H1 (cell line): ENCODE results near the gene GRPR. TPM values are rescaled to one million over a fixed set of nuclear protein-coding genes. Genes with fewer than 3 reads are reported as not detected.

Source experiments
- CTCF ChIA-PET: fragments of 300-600 bp; sonication (Branson Sonifier 250); formaldehyde crosslinking; loops from one replicate; lab custom pipeline; 2021; ENCODE audit not compliant: partially characterized antibody; lab: Charles Lee
- POLR2A ChIA-PET: fragments of 300-600 bp; sonication (Branson Sonifier 250); formaldehyde crosslinking; loops from one replicate; lab custom pipeline; 2021; ENCODE audit warnings: inconsistent platforms; ENCODE audit not compliant: partially characterized antibody; lab: Charles Lee
- DNase-seq, 2 experiments: peaks; one replicate each; pipeline versions ENCODE4 v3.0.0 to v3.0.0-alpha.2; 2010 to 2022; ENCODE audit warnings: low spot score in 2 of 2, low read depth in 1 of 2, mixed read lengths in 1 of 2
- FAIRE-seq: peaks from 2 replicates; lab custom pipeline; 2011; peaks lifted over from hg19 to GRCh38; lab: Jason Lieb, UNC
- H2AFZ ChIP-seq: 2 replicates; pipeline ENCODE4 v1.8.1; 2012; ENCODE audit warnings: low read length, inconsistent platforms
- H2AK5ac ChIP-seq: 2 replicates; pipeline ENCODE4 v1.6.1; 2013; ENCODE audit warnings: low read depth, low read length
- H2BK120ac ChIP-seq: replicated peaks from 2 replicates; pipeline ENCODE3; 2013; ENCODE audit warnings: low read depth, low read length, inconsistent platforms
- H2BK12ac ChIP-seq: 2 replicates; pipeline ENCODE4 v1.6.1; 2013; ENCODE audit warnings: low read depth, low read length
- H2BK15ac ChIP-seq: 2 replicates; pipeline ENCODE4 v1.6.1; 2013; ENCODE audit warnings: low read length
- H2BK20ac ChIP-seq: 2 replicates; pipeline ENCODE4 v1.6.1; 2013; ENCODE audit warnings: low read length
- H2BK5ac ChIP-seq: 2 replicates; pipeline ENCODE4 v1.6.1; 2013; ENCODE audit warnings: low read depth, low read length
- H3K14ac ChIP-seq: 2 replicates; pipeline ENCODE4 v1.6.1; 2013; ENCODE audit warnings: inconsistent platforms; ENCODE audit not compliant: insufficient read length
- H3K18ac ChIP-seq: 2 replicates; pipeline ENCODE4 v1.6.1; 2013; ENCODE audit warnings: low read length; ENCODE audit errors: extremely low read depth
- H3K23ac ChIP-seq: 2 replicates; pipeline ENCODE4 v1.6.1; 2013; ENCODE audit warnings: inconsistent platforms; ENCODE audit not compliant: insufficient read length
- H3K23me2 ChIP-seq: 2 replicates; pipeline ENCODE4 v1.6.1; 2013; ENCODE audit warnings: low read depth, low read length
- H3K27ac ChIP-seq: 2 replicates; pipeline ENCODE4 v1.6.1; 2011; ENCODE audit warnings: low read depth, low read length, inconsistent platforms
- H3K27me3 ChIP-seq, 4 experiments: replicated peaks in 1 of 4; 1 replicate in 1 of 4; 2 replicates in 3 of 4; pipeline versions ENCODE4 v1.6.1 to v1.8.1; 2011 to 2013; ENCODE audit warnings: low read length in 3 of 4, mild to moderate bottlenecking in 3 of 4, inconsistent platforms in 2 of 4, mixed read lengths in 2 of 4, moderate library complexity in 1 of 4; ENCODE audit not compliant: control insufficient read depth in 3 of 4, insufficient read depth in 3 of 4; ENCODE audit errors: extremely low read depth in 1 of 4
- H3K36me3 ChIP-seq, 4 experiments: 2 replicates each; pipeline versions ENCODE4 v1.6.1 to v1.8.1; 2011 to 2013; ENCODE audit warnings: mild to moderate bottlenecking in 4 of 4, low read length in 3 of 4, moderate library complexity in 2 of 4, control low read depth in 1 of 4, inconsistent platforms in 1 of 4; ENCODE audit not compliant: insufficient read depth in 4 of 4, control insufficient read depth in 2 of 4
- H3K4ac ChIP-seq: replicated peaks from 2 replicates; pipeline ENCODE3; 2013; ENCODE audit warnings: low read length, low read depth, mixed read lengths, inconsistent platforms; ENCODE audit not compliant: insufficient read length
- H3K4me1 ChIP-seq, 4 experiments: replicated peaks in 1 of 4; 1 replicate in 1 of 4; 2 replicates in 3 of 4; pipeline versions ENCODE4 v1.6.1 to v1.8.1; 2011 to 2013; ENCODE audit warnings: low read length in 3 of 4, inconsistent platforms in 2 of 4, mixed read lengths in 1 of 4; ENCODE audit not compliant: insufficient read depth in 4 of 4, control insufficient read depth in 3 of 4
- H3K4me2 ChIP-seq, 2 experiments: 2 replicates each; pipeline versions ENCODE4 v1.6.1 to v1.8.1; 2011 to 2013; ENCODE audit warnings: low read depth in 2 of 2, low read length in 2 of 2, control low read depth in 1 of 2, inconsistent platforms in 1 of 2, mild to moderate bottlenecking in 1 of 2; ENCODE audit not compliant: insufficient read depth in 1 of 2
- H3K4me3 ChIP-seq, 4 experiments: fragments of 200-600, 300-600 bp in 1 of 4; sonication (generic), shearing (Covaris generic), sonication (Bioruptor Twin) in 1 of 4; 2 replicates each; pipeline versions ENCODE4 v1.5.1 to v1.8.1; 2011 to 2016; ENCODE audit warnings: low read length in 4 of 4, low read depth in 3 of 4, control low read depth in 2 of 4, inconsistent platforms in 2 of 4, mild to moderate bottlenecking in 2 of 4, mixed read lengths in 1 of 4, moderate library complexity in 1 of 4; ENCODE audit not compliant: insufficient read depth in 2 of 4; ENCODE audit errors: extremely low read depth in 1 of 4
- H3K56ac ChIP-seq: replicated peaks from 2 replicates; pipeline ENCODE3; 2013; ENCODE audit warnings: low read depth, mild to moderate bottlenecking, mixed read lengths, low read length, inconsistent platforms; ENCODE audit not compliant: insufficient read length
- H3K79me1 ChIP-seq: 2 replicates; pipeline ENCODE4 v1.6.1; 2013; ENCODE audit warnings: low read depth, low read length, control low read depth
- H3K79me2 ChIP-seq, 2 experiments: 2 replicates each; pipeline versions ENCODE4 v1.6.1 to v1.8.1; 2012 to 2013; ENCODE audit warnings: low read length in 2 of 2, mild to moderate bottlenecking in 2 of 2, inconsistent platforms in 1 of 2; ENCODE audit not compliant: insufficient read depth in 2 of 2, control insufficient read depth in 1 of 2
- H3K9ac ChIP-seq, 4 experiments: replicated peaks in 1 of 4; 1 replicate in 1 of 4; 2 replicates in 3 of 4; pipeline versions ENCODE4 v1.6.1 to v1.8.1; 2011 to 2013; ENCODE audit warnings: low read depth in 3 of 4, low read length in 3 of 4, control low read depth in 2 of 4, mild to moderate bottlenecking in 2 of 4, moderate library complexity in 2 of 4, inconsistent platforms in 1 of 4; ENCODE audit errors: extremely low read depth in 1 of 4
- H3K9me3 ChIP-seq, 2 experiments: 2 replicates each; pipeline versions ENCODE4 v1.6.1 to v1.8.1; 2012 to 2013; ENCODE audit warnings: mild to moderate bottlenecking in 2 of 2, moderate library complexity in 2 of 2, control low read depth in 1 of 2, inconsistent platforms in 1 of 2, low read depth in 1 of 2, low read length in 1 of 2, mixed read lengths in 1 of 2; ENCODE audit not compliant: insufficient read depth in 2 of 2
- H4K20me1 ChIP-seq, 2 experiments: replicated peaks in 1 of 2; 2 replicates each; pipeline versions ENCODE3 to v1.8.1; 2011 to 2013; ENCODE audit warnings: inconsistent platforms in 2 of 2, low read length in 2 of 2, mild to moderate bottlenecking in 1 of 2; ENCODE audit not compliant: insufficient read depth in 2 of 2, control insufficient read depth in 1 of 2
- H4K5ac ChIP-seq: 2 replicates; pipeline ENCODE4 v1.6.1; 2013; ENCODE audit warnings: low read length, low read depth, mixed read lengths, inconsistent platforms; ENCODE audit not compliant: insufficient read length
- H4K8ac ChIP-seq: 2 replicates; pipeline ENCODE4 v1.8.0; 2013; ENCODE audit warnings: mild to moderate bottlenecking, moderate library complexity, low read length, inconsistent platforms; ENCODE audit not compliant: insufficient read depth; ENCODE audit errors: extremely low read depth
- H4K91ac ChIP-seq: replicated peaks from 2 replicates; pipeline ENCODE3; 2013; ENCODE audit warnings: low read length, mixed read lengths, inconsistent platforms; ENCODE audit not compliant: insufficient read length
- ASH2L ChIP-seq: fragments of 200-600, 300-600 bp; sonication (generic); IDR thresholded peaks from one replicate; pipeline ENCODE4 v1.7.1; 2017; ENCODE audit warnings: low read length
- BCL11A ChIP-seq, 2 experiments: IDR thresholded peaks; one replicate each; pipeline ENCODE4 v1.6.1; 2011; ENCODE audit warnings: low read depth in 2 of 2, low read length in 2 of 2, mild to moderate bottlenecking in 2 of 2
- BRCA1 ChIP-seq: IDR thresholded peaks from 2 replicates; pipeline ENCODE4 v1.6.1; 2012; ENCODE audit warnings: low read depth, low read length, improper control_type of control experiment
- CBX5 ChIP-seq: fragments of 300-800, 300-1000 bp; sonication (generic); IDR thresholded peaks from 2 replicates; pipeline ENCODE4 v1.7.1; 2016; ENCODE audit warnings: antibody characterized with exemption, low read length, low read depth
- CEBPB ChIP-seq: IDR thresholded peaks from 2 replicates; pipeline ENCODE4 v1.6.1; 2012; ENCODE audit warnings: low read depth, low read length
- CREB1 ChIP-seq: IDR thresholded peaks from 2 replicates; pipeline ENCODE4 v1.6.1; 2012; ENCODE audit warnings: inconsistent platforms
- E2F6 ChIP-seq: IDR thresholded peaks from 2 replicates; pipeline ENCODE4 v1.6.1; 2012; ENCODE audit warnings: inconsistent platforms
- KDM5A ChIP-seq: fragments of 200-600 bp; IDR thresholded peaks from 2 replicates; pipeline ENCODE4 v1.7.1; 2012; ENCODE audit warnings: mild to moderate bottlenecking, low read length, inconsistent platforms, mixed read lengths
- NANOG ChIP-seq: IDR thresholded peaks from 2 replicates; pipeline ENCODE4 v1.6.1; 2011; ENCODE audit warnings: low read length, low read depth, mild to moderate bottlenecking, inconsistent platforms; ENCODE audit not compliant: insufficient read depth, poor library complexity, severe bottlenecking
- POLR2AphosphoS5 ChIP-seq: IDR thresholded peaks from 2 replicates; pipeline ENCODE4 v1.6.1; 2011; ENCODE audit warnings: low read depth, low read length
- RAD21 ChIP-seq, 2 experiments: IDR thresholded peaks in 1 of 2; conservative IDR thresholded peaks in 1 of 2; 2 replicates each; pipeline ENCODE4 v1.6.1; 2011; ENCODE audit warnings: low read depth in 2 of 2, low read length in 2 of 2, improper control_type of control experiment in 1 of 2, inconsistent platforms in 1 of 2, mild to moderate bottlenecking in 1 of 2, moderate library complexity in 1 of 2
- SIX5 ChIP-seq: IDR thresholded peaks from 2 replicates; pipeline ENCODE4 v1.6.1; 2011; ENCODE audit warnings: mild to moderate bottlenecking, low read depth, low read length
- SP2 ChIP-seq: IDR thresholded peaks from 2 replicates; pipeline ENCODE4 v1.6.1; 2012; ENCODE audit warnings: mild to moderate bottlenecking, low read length, inconsistent platforms
- TAF1 ChIP-seq: IDR thresholded peaks from 2 replicates; pipeline ENCODE4 v1.6.1; 2011; ENCODE audit warnings: mild to moderate bottlenecking, low read depth, low read length
- WGBS, 2 experiments: shearing (Covaris generic) in 1 of 2; methylation state at CpG; one replicate each; pipeline versions ENCODE4 v1.1.6 to v1.1.7; 2013 to 2015; ENCODE audit warnings: low lambda C conversion rate in 2 of 2, mixed read lengths in 2 of 2, inconsistent platforms in 1 of 2, low coverage in 1 of 2, missing lambda C conversion rate in 1 of 2; ENCODE audit not compliant: insufficient replicate concordance in 2 of 2, insufficient coverage in 1 of 2, insufficient read length in 1 of 2; ENCODE audit errors: extremely low coverage in 1 of 2, missing lambda C conversion rate in 1 of 2; 5-methylcytosine and 5-hydroxymethylcytosine counted together
- polyA plus RNA-seq, 7 experiments: library from polyadenylated mRNA; depleted of rRNA in 3 of 7; stranded (reverse) in 5 of 7; unstranded in 2 of 7; fragments of >200 nt in 5 of 7; fragments of 200-250 nt in 2 of 7; gene quantifications; 1 replicate in 5 of 7; 2 replicates in 1 of 7; 4 replicates in 1 of 7; pipeline versions ENCODE4 v1.2.1 to v1.2.3, GENCODE V29; 2011 to 2013; ENCODE audit warnings: missing spikeins in 2 of 7, mixed read lengths in 2 of 7
- total RNA-seq: library from RNA; stranded (reverse); fragmentation: NEBNext Ultra II Directional; extraction: Animal tissue kit (Norgen Biotek cat#: 25700); gene quantifications from 2 replicates; pipeline ENCODE4 v1.2.1, GENCODE V29; 2021

The GRPR gene
- total and polyA plus RNA-seq, 2 of the 8 experiments (the other 6 are each of a cell fraction or from before 2014, with no cell fraction given): 18.6 to 78.4 TPM

GRCh38 chrX:16162391-16162790, 39.0 kb downstream of the GRPR start:
- no peak overlapping the region for H3K4me2 ChIP-seq
- no peak overlapping the region for H2BK12ac ChIP-seq
- H3K4ac ChIP-seq: no peak overlapping the region
- POLR2A ChIA-PET: no interaction called here
- H3K4me3 ChIP-seq: no peak overlapping the region
- no peaks in the 10 kb centered on the region for H3K79me1 ChIP-seq
- H2AFZ ChIP-seq: no peak overlapping the region
- H3K27ac ChIP-seq: no peak overlapping the region
- H4K5ac ChIP-seq: no peak overlapping the region
- H2BK120ac ChIP-seq: no peak overlapping the region
- H4K91ac ChIP-seq: no peak overlapping the region
- no peak for DNase-seq
- no peak overlapping the region for H2BK15ac ChIP-seq
- no peaks in the 10 kb centered on the region for H3K79me2 ChIP-seq
- CTCF ChIA-PET: no interaction called here
- no peak overlapping the region for H3K14ac ChIP-seq
- H3K4me1 ChIP-seq: peaks cover 0 to 2% (median 0%) of the 10 kb centered on the region in 4 experiments; a peak in 2 of 7 replicates
- H3K23ac ChIP-seq: no peak overlapping the region
- no peaks in the 10 kb centered on the region for H3K27me3 ChIP-seq
- no peak overlapping the region for H3K18ac ChIP-seq
- no peak overlapping the region for H2AK5ac ChIP-seq
- FAIRE-seq: no peak
- no peak overlapping the region for H3K56ac ChIP-seq
- H4K8ac ChIP-seq: no peak overlapping the region
- H2BK5ac ChIP-seq: no peak overlapping the region
- H4K20me1 ChIP-seq: no peaks in the 10 kb centered on the region
- WGBS, 2 experiments: 75% methylated on average over 5 of the region's 5 CpGs; no CpG with 5 or more reads in 1 of the 2 experiments
- no peaks in the 10 kb centered on the region for H3K23me2 ChIP-seq
- H2BK20ac ChIP-seq: no peak overlapping the region
- peaks cover 0 to 43% (median 5%) of the 10 kb centered on the region in 4 experiments; a peak in 5 of 8 replicates for H3K36me3 ChIP-seq
- no peak overlapping the region for H3K9ac ChIP-seq
- H3K9me3 ChIP-seq: no peaks in the 10 kb centered on the region
- TF ChIP-seq BCL11A (IDR thresholded peaks at IDR 0.05; ENCODE audit: low read depth in 2 of 2, low read length in 2 of 2) (no peak), CBX5 (no peak), E2F6 (no peak), SP2 (no peak), BRCA1 (no peak), NANOG (no peak), TAF1 (no peak), KDM5A (no peak), RAD21 (IDR thresholded peaks at IDR 0.05 in 1 of 2, conservative IDR thresholded peaks at IDR 0.05 in 1 of 2; ENCODE audit: low read depth in 2 of 2, low read length in 2 of 2) (no peak), CEBPB (no peak), CREB1 (no peak), POLR2AphosphoS5 (no peak), SIX5 (no peak), ASH2L (no peak)
